ENCODE measurements around the gene MAP2K2.

Gene MAP2K2

GRCh38 chr19:4043966-4044715 is 79.8 kb downstream of the MAP2K2 start:
- no CpG with 5 or more reads among the region's 31 CpGs for WGBS, 2 donors (ENCODE audit: extremely low coverage in 2 of 2, insufficient read length in 2 of 2, insufficient replicate concordance in 1 of 2)

GRCh38 chr19:4043401-4043800 is 80.5 kb downstream of the MAP2K2 start:
- no peak overlapping the region for H2AK5ac ChIP-seq (ENCODE audit: low read depth, low read length)
- H3K9me3 ChIP-seq (replicated peaks in 1 of 2; ENCODE audit: control insufficient read depth in 2 of 2, insufficient read depth in 1 of 2, low read depth in 1 of 2, low read length in 2 of 2) = peaks cover 0 to 2% of the 10 kb centered on the region in 2 donors
- no peaks in the 10 kb centered on the region for H3K27me3 ChIP-seq (ENCODE audit: control insufficient read depth in 3 of 3, insufficient read depth in 3 of 3, low read depth in 1 of 3, low read length in 3 of 3)
- no peak overlapping the region for H2BK12ac ChIP-seq (ENCODE audit: low read length)
- H4K8ac ChIP-seq (ENCODE audit: low read depth, low read length) = no peak overlapping the region
- no peak for DNase-seq (ENCODE audit: low spot score)
- H3K4me2 ChIP-seq (ENCODE audit: insufficient read depth, low read length, poor library complexity, severe bottlenecking) = no peak overlapping the region
- H3K4me3 ChIP-seq (ENCODE audit: low read length in 2 of 2) = no peak overlapping the region
- no CpG with 5 or more reads among the region's 11 CpGs for WGBS, 2 donors (ENCODE audit: extremely low coverage in 2 of 2, insufficient read length in 2 of 2, insufficient replicate concordance in 1 of 2)
- no peak overlapping the region for H3K27ac ChIP-seq (replicated peaks; ENCODE audit: low read length)
- H3K36me3 ChIP-seq (replicated peaks in 1 of 2; ENCODE audit: control insufficient read depth in 2 of 2, insufficient read depth in 2 of 2, low read length in 2 of 2) = peaks cover 4 to 19% of the 10 kb centered on the region in 2 donors
- H2AFZ ChIP-seq (ENCODE audit: low read length) = no peak overlapping the region
- H3K9ac ChIP-seq (ENCODE audit: low read depth, low read length, poor library complexity) = no peak overlapping the region
- H2BK120ac ChIP-seq (ENCODE audit: low read depth, low read length) = no peak overlapping the region
- H2BK5ac ChIP-seq (ENCODE audit: low read length) = no peak overlapping the region
- H3K4me1 ChIP-seq (ENCODE audit: control insufficient read depth in 2 of 2, insufficient read depth in 1 of 2, low read depth in 1 of 2, low read length in 2 of 2) = no peaks in the 10 kb centered on the region
- no peak overlapping the region for H3K18ac ChIP-seq (ENCODE audit: low read length)
- H3K23ac ChIP-seq (ENCODE audit: low read depth, low read length, poor library complexity) = no peak overlapping the region
- H4K91ac ChIP-seq (ENCODE audit: low read depth, low read length, poor library complexity) = no peak overlapping the region
- H2BK15ac ChIP-seq (ENCODE audit: low read length) = no peak overlapping the region
- peaks cover 7% of the 10 kb centered on the region for H3K79me1 ChIP-seq (ENCODE audit: low read depth, low read length)
- no peak overlapping the region for H3K14ac ChIP-seq (ENCODE audit: low read length)
- no peak overlapping the region for H3K4ac ChIP-seq (ENCODE audit: low read length)

More at GRCh38 chr19:4043966-4044715, 79.8 kb downstream of the MAP2K2 start:
- Histone ChIP-seq H3K79me1 (ENCODE audit: low read depth, low read length) (peaks cover 7% of the 10 kb centered on the region), H3K4me3 (ENCODE audit: low read length in 2 of 2) (no peak overlapping the region), H4K8ac (ENCODE audit: low read depth, low read length) (no peak overlapping the region), H3K27ac (replicated peaks; ENCODE audit: low read length) (no peak overlapping the region), H3K4me2 (ENCODE audit: insufficient read depth, low read length, poor library complexity, severe bottlenecking) (no peak overlapping the region), H2BK5ac (ENCODE audit: low read length) (no peak overlapping the region), H2BK15ac (ENCODE audit: low read length) (no peak overlapping the region), H3K18ac (ENCODE audit: low read length) (peak overlapping the region; percentile 38), H3K9ac (ENCODE audit: low read depth, low read length, poor library complexity) (no peak overlapping the region), H3K9me3 (replicated peaks in 1 of 2; ENCODE audit: control insufficient read depth in 2 of 2, insufficient read depth in 1 of 2, low read depth in 1 of 2, low read length in 2 of 2) (peaks cover 0 to 2% of the 10 kb centered on the region in 2 donors), H3K23ac (ENCODE audit: low read depth, low read length, poor library complexity) (no peak overlapping the region), H2AK5ac (ENCODE audit: low read depth, low read length) (no peak overlapping the region), H3K4me1 (ENCODE audit: control insufficient read depth in 2 of 2, insufficient read depth in 1 of 2, low read depth in 1 of 2, low read length in 2 of 2) (no peaks in the 10 kb centered on the region), H2AFZ (ENCODE audit: low read length) (no peak overlapping the region), H2BK120ac (ENCODE audit: low read depth, low read length) (no peak overlapping the region), H4K91ac (ENCODE audit: low read depth, low read length, poor library complexity) (no peak overlapping the region), H3K14ac (ENCODE audit: low read length) (peak overlapping the region; percentile 56), H2BK12ac (ENCODE audit: low read length) (no peak overlapping the region), H3K36me3 (replicated peaks in 1 of 2; ENCODE audit: control insufficient read depth in 2 of 2, insufficient read depth in 2 of 2, low read length in 2 of 2) (peaks cover 4 to 21% of the 10 kb centered on the region in 2 donors), H3K27me3 (ENCODE audit: control insufficient read depth in 3 of 3, insufficient read depth in 3 of 3, low read depth in 1 of 3, low read length in 3 of 3) (no peaks in the 10 kb centered on the region), H3K4ac (ENCODE audit: low read length) (no peak overlapping the region)
- DNase-seq (ENCODE audit: low spot score) = no peak

- Histone ChIP-seq H3K9ac (ENCODE audit: low read depth, low read length, poor library complexity) (no peak overlapping the region), H3K4me3 (ENCODE audit: low read length in 2 of 2) (no peak overlapping the region), H4K8ac (ENCODE audit: low read depth, low read length) (no peak overlapping the region), H3K4ac (ENCODE audit: low read length) (no peak overlapping the region), H3K36me3 (replicated peaks in 1 of 2; ENCODE audit: control insufficient read depth in 2 of 2, insufficient read depth in 2 of 2, low read length in 2 of 2) (peaks cover 2 to 17% of the 10 kb centered on the region in 2 donors), H2BK120ac (ENCODE audit: low read depth, low read length) (no peak overlapping the region), H3K23ac (ENCODE audit: low read depth, low read length, poor library complexity) (no peak overlapping the region), H3K27me3 (ENCODE audit: control insufficient read depth in 3 of 3, insufficient read depth in 3 of 3, low read depth in 1 of 3, low read length in 3 of 3) (no peaks in the 10 kb centered on the region), H2BK12ac (ENCODE audit: low read length) (no peak overlapping the region), H4K91ac (ENCODE audit: low read depth, low read length, poor library complexity) (no peak overlapping the region), H3K14ac (ENCODE audit: low read length) (no peak overlapping the region), H3K4me2 (ENCODE audit: insufficient read depth, low read length, poor library complexity, severe bottlenecking) (no peak overlapping the region), H3K27ac (replicated peaks; ENCODE audit: low read length) (no peak overlapping the region), H2BK15ac (ENCODE audit: low read length) (no peak overlapping the region), H3K4me1 (ENCODE audit: control insufficient read depth in 2 of 2, insufficient read depth in 1 of 2, low read depth in 1 of 2, low read length in 2 of 2) (no peaks in the 10 kb centered on the region), H2BK5ac (ENCODE audit: low read length) (peak overlapping the region; percentile 48), H3K9me3 (replicated peaks in 1 of 2; ENCODE audit: control insufficient read depth in 2 of 2, insufficient read depth in 1 of 2, low read depth in 1 of 2, low read length in 2 of 2) (peaks cover 0 to 2% of the 10 kb centered on the region in 2 donors), H2AK5ac (ENCODE audit: low read depth, low read length) (no peak overlapping the region), H2AFZ (ENCODE audit: low read length) (no peak overlapping the region), H3K79me1 (ENCODE audit: low read depth, low read length) (peaks cover 2% of the 10 kb centered on the region), H3K18ac (ENCODE audit: low read length) (no peak overlapping the region)
- no CpG with 5 or more reads among the region's 14 CpGs for WGBS, 2 donors (ENCODE audit: extremely low coverage in 2 of 2, insufficient read length in 2 of 2, insufficient replicate concordance in 1 of 2)
- DNase-seq (ENCODE audit: low spot score) = no peak
Measured at GRCh38 chr19:4042731-4043082, 81.2 kb downstream of the MAP2K2 start.

- H3K79me1 ChIP-seq (ENCODE audit: low read depth, low read length) = no peaks in the 10 kb centered on the region
- DNase-seq (ENCODE audit: low spot score) = no peak
- no CpG with 5 or more reads among the region's 14 CpGs for WGBS, 2 donors (ENCODE audit: extremely low coverage in 2 of 2, insufficient read length in 2 of 2, insufficient replicate concordance in 1 of 2)
- no peak overlapping the region for H4K8ac ChIP-seq (ENCODE audit: low read depth, low read length)
- H3K9ac ChIP-seq (ENCODE audit: low read depth, low read length, poor library complexity) = peak overlapping the region; percentile 60
- peak overlapping the region; percentile 89 for H3K23ac ChIP-seq (ENCODE audit: low read depth, low read length, poor library complexity)
- no peak overlapping the region for H3K4me3 ChIP-seq (ENCODE audit: low read length in 2 of 2)
- no peak overlapping the region for H3K27ac ChIP-seq (replicated peaks; ENCODE audit: low read length)
- no peak overlapping the region for H2BK120ac ChIP-seq (ENCODE audit: low read depth, low read length)
- H3K9me3 ChIP-seq (replicated peaks in 1 of 2; ENCODE audit: control insufficient read depth in 2 of 2, insufficient read depth in 1 of 2, low read depth in 1 of 2, low read length in 2 of 2) = peaks cover 0 to 2% of the 10 kb centered on the region in 2 donors
- H2AK5ac ChIP-seq (ENCODE audit: low read depth, low read length) = no peak overlapping the region
- H3K4ac ChIP-seq (ENCODE audit: low read length) = no peak overlapping the region
- no peak overlapping the region for H2AFZ ChIP-seq (ENCODE audit: low read length)
- H3K36me3 ChIP-seq (replicated peaks in 1 of 2; ENCODE audit: control insufficient read depth in 2 of 2, insufficient read depth in 2 of 2, low read length in 2 of 2) = peaks cover 6 to 22% of the 10 kb centered on the region in 2 donors
- no peak overlapping the region for H3K14ac ChIP-seq (ENCODE audit: low read length)
- no peak overlapping the region for H3K18ac ChIP-seq (ENCODE audit: low read length)
- H2BK12ac ChIP-seq (ENCODE audit: low read length) = no peak overlapping the region
- H3K4me2 ChIP-seq (ENCODE audit: insufficient read depth, low read length, poor library complexity, severe bottlenecking) = no peak overlapping the region
- peak overlapping the region; percentile 48 for H2BK5ac ChIP-seq (ENCODE audit: low read length)
- no peaks in the 10 kb centered on the region for H3K4me1 ChIP-seq (ENCODE audit: control insufficient read depth in 2 of 2, insufficient read depth in 1 of 2, low read depth in 1 of 2, low read length in 2 of 2)
- no peak overlapping the region for H2BK15ac ChIP-seq (ENCODE audit: low read length)
- H3K27me3 ChIP-seq (ENCODE audit: control insufficient read depth in 3 of 3, insufficient read depth in 3 of 3, low read depth in 1 of 3, low read length in 3 of 3) = no peaks in the 10 kb centered on the region
- H4K91ac ChIP-seq (ENCODE audit: low read depth, low read length, poor library complexity) = no peak overlapping the region
Measured at GRCh38 chr19:4042064-4042730, 81.7 kb downstream of the MAP2K2 start.

Data from neuronal stem cell (in vitro differentiated cells).